K562 (cell line): Measurements from ENCODE around the gene JUP. TPM values are rescaled to one million over a fixed set of nuclear protein-coding genes. Genes with fewer than 3 reads are reported as not detected.

Experiments used
- CBX1 ChIP-seq: sonication (generic); IDR thresholded peaks from 2 replicates; pipeline ENCODE4 v1.6.1; 2016; ENCODE audit warnings: antibody characterized with exemption, low read depth, mild to moderate bottlenecking
- CHD4 ChIP-seq: fragments of 200-600 bp; sonication (generic); IDR thresholded peaks from 3 replicates; pipeline ENCODE4 v1.6.1; 2012; ENCODE audit warnings: low read depth, mild to moderate bottlenecking, mixed read lengths, low read length, inconsistent platforms; ENCODE audit not compliant: insufficient read depth, insufficient replicate concordance, poor library complexity, severe bottlenecking
- CXXC5 ChIP-seq: fragments of 250-450 bp; sonication (Bioruptor Pico); IDR thresholded peaks from 2 replicates; pipeline ENCODE4 v1.8.0; 2022; ENCODE audit warnings: inconsistent platforms, mild to moderate bottlenecking, moderate library complexity
- KLF13 ChIP-seq: fragments of 450-650 bp; IDR thresholded peaks from 2 replicates; pipeline ENCODE4 v1.6.1; 2016; ENCODE audit warnings: missing genetic modification characterization, low read depth, mild to moderate bottlenecking, missing compliant biosample characterization, moderate library complexity, borderline replicate concordance
- NR2F6 ChIP-seq: fragments of 450-650 bp; formaldehyde crosslinking; IDR thresholded peaks from 2 replicates; pipeline ENCODE4 v1.4.0; 2020; ENCODE audit warnings: mild to moderate bottlenecking
- STAG1 ChIP-seq: sonication (generic); formaldehyde crosslinking; IDR thresholded peaks from 2 replicates; pipeline ENCODE4 v1.5.0; 2020; ENCODE audit warnings: missing genetic modification reagents, borderline replicate concordance
- XRCC5 ChIP-seq: fragments of 200-400 bp; formaldehyde crosslinking; IDR thresholded peaks from 2 replicates; pipeline ENCODE4 v1.6.1; 2017; ENCODE audit warnings: low read depth, mild to moderate bottlenecking, low read length
- ZFX ChIP-seq: sonication (generic); formaldehyde crosslinking; IDR thresholded peaks from 2 replicates; pipeline ENCODE4 v1.8.0; 2022; ENCODE audit warnings: mild to moderate bottlenecking, missing genetic modification reagents, moderate library complexity
- ZNF124 ChIP-seq: sonication (generic); formaldehyde crosslinking; IDR thresholded peaks from 2 replicates; pipeline ENCODE4 v1.8.1; 2022; ENCODE audit warnings: missing genetic modification reagents
- ZNF347 ChIP-seq: fragments of 450-650 bp; formaldehyde crosslinking; IDR thresholded peaks from 2 replicates; pipeline ENCODE4 v1.4.0; 2020; ENCODE audit warnings: low read depth, mild to moderate bottlenecking, moderate library complexity
- polyA plus RNA-seq, 8 experiments: library from polyadenylated mRNA; depleted of rRNA in 4 of 8; stranded (reverse) in 5 of 8; unstranded in 3 of 8; fragments of >200 nt; fragmentation: Nextera tagmentation in 2 of 8; fragmentation: Illumina TruSeq in 1 of 8; extraction: Ambion mirVana in 2 of 8; extraction: Trizol in 1 of 8; gene quantifications; 2 replicates each; pipeline versions ENCODE4 v1.2.1 to v1.2.3, GENCODE V29; 2011 to 2014; ENCODE audit warnings: inconsistent platforms in 1 of 8, missing spikeins in 1 of 8
- total RNA-seq, 7 experiments: library from RNA; depleted of rRNA in 6 of 7; stranded (reverse); fragments of >200 nt in 6 of 7; fragmentation: Illumina TruSeq in 2 of 7; extraction: Trizol in 2 of 7; gene quantifications; 2 replicates each; pipeline versions ENCODE4 v1.2.1 to v1.2.3, GENCODE V29; 2011 to 2021; ENCODE audit warnings: low replicate concordance in 1 of 7
- TF ChIP-seq, protein P1 (sequence below), 2 experiments: fragments of 450-650 bp in 1 of 2; sonication (generic) in 1 of 2; formaldehyde crosslinking; conservative IDR thresholded peaks; 2 replicates each; pipeline versions ENCODE4 v1.4.0 to v1.8.1; 2020 to 2022; ENCODE audit warnings: mild to moderate bottlenecking in 1 of 2, missing genetic modification reagents in 1 of 2
- TF ChIP-seq, protein P2 (sequence below): fragments of 450-650 bp; formaldehyde crosslinking; IDR thresholded peaks from 2 replicates; pipeline ENCODE4 v1.4.0; 2020; ENCODE audit warnings: mild to moderate bottlenecking
- TF ChIP-seq, protein P3 (sequence below): fragments of 450-650 bp; IDR thresholded peaks from 2 replicates; pipeline ENCODE4 v1.6.1; 2016; ENCODE audit warnings: mild to moderate bottlenecking
- TF ChIP-seq, protein P4 (sequence below): fragments of 450-650 bp; IDR thresholded peaks from 2 replicates; pipeline ENCODE4 v1.6.1; 2017; ENCODE audit warnings: antibody characterized with exemption
- TF ChIP-seq, protein P5 (sequence below): fragments of 250-450 bp; sonication (Bioruptor Pico); IDR thresholded peaks from 2 replicates; pipeline ENCODE4 v1.4.0; 2020
- TF ChIP-seq, protein P6 (sequence below): sonication (generic); formaldehyde crosslinking; IDR thresholded peaks from 2 replicates; pipeline ENCODE4 v1.8.1; 2023; ENCODE audit warnings: mild to moderate bottlenecking, missing genetic modification reagents

JUP gene
- total and polyA plus RNA-seq, 9 of the 15 experiments (the other 6 are each of a cell fraction or from before 2014, with no cell fraction given) = 6.4 to 177 (median 31.2) TPM

DNA sequence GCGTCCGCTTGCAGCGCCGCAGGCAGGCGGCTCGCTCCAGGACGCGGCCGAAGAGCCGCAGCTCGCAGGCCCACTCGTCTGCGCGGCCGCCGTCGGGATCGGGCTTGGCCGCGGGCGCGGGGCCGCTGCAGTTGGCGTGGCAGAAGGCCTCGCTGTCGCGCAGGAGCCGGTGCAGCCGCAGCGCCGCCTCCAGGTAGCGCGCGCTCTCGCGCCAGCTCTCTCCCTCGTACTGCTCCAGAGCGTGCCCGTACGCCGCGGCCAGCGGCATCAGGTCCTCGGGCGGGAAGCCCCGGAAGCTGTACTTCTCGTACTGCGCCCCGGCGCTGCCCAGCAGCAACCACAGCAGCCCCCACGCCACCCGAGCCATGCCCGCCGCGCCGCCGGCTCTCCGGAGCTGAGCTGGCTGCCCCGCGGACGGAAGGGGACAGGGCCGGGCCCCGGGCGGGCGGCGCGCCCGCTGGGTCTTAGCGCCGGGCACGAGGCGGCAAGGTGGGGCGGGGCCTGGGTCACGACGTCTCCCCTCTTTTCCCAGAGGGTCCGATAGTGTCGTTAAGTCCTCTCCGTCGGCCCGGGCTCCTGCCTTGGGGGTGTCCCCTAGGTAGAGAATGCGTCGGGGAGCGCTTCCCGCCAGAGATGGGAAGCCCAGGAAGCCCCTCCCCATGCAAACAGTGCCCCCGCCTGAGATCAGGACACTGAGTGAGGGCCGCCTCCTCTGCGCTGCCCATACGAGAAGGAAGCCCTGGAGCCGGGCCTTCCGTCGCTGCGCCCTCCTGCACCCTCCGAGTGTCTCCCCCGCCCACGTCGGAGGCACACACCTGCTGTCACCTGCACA lies 25.3 kb upstream of the JUP start, which contains the start of gene P3H4 (continued):
- TF ChIP-seq, protein P1, sequence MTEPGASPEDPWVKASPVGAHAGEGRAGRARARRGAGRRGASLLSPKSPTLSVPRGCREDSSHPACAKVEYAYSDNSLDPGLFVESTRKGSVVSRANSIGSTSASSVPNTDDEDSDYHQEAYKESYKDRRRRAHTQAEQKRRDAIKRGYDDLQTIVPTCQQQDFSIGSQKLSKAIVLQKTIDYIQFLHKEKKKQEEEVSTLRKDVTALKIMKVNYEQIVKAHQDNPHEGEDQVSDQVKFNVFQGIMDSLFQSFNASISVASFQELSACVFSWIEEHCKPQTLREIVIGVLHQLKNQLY (CRISPR knock-in tag; conservative IDR thresholded peaks at IDR 0.05) = no peak
- TF ChIP-seq, protein P2, sequence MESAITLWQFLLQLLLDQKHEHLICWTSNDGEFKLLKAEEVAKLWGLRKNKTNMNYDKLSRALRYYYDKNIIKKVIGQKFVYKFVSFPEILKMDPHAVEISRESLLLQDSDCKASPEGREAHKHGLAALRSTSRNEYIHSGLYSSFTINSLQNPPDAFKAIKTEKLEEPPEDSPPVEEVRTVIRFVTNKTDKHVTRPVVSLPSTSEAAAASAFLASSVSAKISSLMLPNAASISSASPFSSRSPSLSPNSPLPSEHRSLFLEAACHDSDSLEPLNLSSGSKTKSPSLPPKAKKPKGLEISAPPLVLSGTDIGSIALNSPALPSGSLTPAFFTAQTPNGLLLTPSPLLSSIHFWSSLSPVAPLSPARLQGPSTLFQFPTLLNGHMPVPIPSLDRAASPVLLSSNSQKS (CRISPR knock-in tag) = no peak
- TF ChIP-seq CXXC5 (CRISPR knock-in tag) (peak; percentile 69), NR2F6 (no peak), STAG1 (CRISPR knock-in tag) (no peak), ZNF124 (no peak), XRCC5 (0 out of 2 replicates have a peak, but pooled peaks have one; percentile 63), CHD4 (no peak), KLF13 (tag) (no peak), CBX1 (0 out of 2 replicates have a peak, but pooled peaks have one; percentile 24), ZNF347 (CRISPR knock-in tag) (no peak), ZFX (CRISPR knock-in tag) (peak; percentile 68)
- TF ChIP-seq, protein P3, sequence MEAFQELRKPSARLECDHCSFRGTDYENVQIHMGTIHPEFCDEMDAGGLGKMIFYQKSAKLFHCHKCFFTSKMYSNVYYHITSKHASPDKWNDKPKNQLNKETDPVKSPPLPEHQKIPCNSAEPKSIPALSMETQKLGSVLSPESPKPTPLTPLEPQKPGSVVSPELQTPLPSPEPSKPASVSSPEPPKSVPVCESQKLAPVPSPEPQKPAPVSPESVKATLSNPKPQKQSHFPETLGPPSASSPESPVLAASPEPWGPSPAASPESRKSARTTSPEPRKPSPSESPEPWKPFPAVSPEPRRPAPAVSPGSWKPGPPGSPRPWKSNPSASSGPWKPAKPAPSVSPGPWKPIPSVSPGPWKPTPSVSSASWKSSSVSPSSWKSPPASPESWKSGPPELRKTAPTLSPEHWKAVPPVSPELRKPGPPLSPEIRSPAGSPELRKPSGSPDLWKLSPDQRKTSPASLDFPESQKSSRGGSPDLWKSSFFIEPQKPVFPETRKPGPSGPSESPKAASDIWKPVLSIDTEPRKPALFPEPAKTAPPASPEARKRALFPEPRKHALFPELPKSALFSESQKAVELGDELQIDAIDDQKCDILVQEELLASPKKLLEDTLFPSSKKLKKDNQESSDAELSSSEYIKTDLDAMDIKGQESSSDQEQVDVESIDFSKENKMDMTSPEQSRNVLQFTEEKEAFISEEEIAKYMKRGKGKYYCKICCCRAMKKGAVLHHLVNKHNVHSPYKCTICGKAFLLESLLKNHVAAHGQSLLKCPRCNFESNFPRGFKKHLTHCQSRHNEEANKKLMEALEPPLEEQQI = no peak
- TF ChIP-seq, protein P4, sequence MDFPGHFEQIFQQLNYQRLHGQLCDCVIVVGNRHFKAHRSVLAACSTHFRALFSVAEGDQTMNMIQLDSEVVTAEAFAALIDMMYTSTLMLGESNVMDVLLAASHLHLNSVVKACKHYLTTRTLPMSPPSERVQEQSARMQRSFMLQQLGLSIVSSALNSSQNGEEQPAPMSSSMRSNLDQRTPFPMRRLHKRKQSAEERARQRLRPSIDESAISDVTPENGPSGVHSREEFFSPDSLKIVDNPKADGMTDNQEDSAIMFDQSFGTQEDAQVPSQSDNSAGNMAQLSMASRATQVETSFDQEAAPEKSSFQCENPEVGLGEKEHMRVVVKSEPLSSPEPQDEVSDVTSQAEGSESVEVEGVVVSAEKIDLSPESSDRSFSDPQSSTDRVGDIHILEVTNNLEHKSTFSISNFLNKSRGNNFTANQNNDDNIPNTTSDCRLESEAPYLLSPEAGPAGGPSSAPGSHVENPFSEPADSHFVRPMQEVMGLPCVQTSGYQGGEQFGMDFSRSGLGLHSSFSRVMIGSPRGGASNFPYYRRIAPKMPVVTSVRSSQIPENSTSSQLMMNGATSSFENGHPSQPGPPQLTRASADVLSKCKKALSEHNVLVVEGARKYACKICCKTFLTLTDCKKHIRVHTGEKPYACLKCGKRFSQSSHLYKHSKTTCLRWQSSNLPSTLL = no peak
- TF ChIP-seq, protein P5, sequence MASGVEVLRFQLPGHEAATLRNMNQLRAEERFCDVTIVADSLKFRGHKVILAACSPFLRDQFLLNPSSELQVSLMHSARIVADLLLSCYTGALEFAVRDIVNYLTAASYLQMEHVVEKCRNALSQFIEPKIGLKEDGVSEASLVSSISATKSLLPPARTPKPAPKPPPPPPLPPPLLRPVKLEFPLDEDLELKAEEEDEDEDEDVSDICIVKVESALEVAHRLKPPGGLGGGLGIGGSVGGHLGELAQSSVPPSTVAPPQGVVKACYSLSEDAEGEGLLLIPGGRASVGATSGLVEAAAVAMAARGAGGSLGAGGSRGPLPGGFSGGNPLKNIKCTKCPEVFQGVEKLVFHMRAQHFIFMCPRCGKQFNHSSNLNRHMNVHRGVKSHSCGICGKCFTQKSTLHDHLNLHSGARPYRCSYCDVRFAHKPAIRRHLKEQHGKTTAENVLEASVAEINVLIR (CRISPR knock-in tag) = no peak
- TF ChIP-seq, protein P6, sequence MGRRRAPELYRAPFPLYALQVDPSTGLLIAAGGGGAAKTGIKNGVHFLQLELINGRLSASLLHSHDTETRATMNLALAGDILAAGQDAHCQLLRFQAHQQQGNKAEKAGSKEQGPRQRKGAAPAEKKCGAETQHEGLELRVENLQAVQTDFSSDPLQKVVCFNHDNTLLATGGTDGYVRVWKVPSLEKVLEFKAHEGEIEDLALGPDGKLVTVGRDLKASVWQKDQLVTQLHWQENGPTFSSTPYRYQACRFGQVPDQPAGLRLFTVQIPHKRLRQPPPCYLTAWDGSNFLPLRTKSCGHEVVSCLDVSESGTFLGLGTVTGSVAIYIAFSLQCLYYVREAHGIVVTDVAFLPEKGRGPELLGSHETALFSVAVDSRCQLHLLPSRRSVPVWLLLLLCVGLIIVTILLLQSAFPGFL (CRISPR knock-in tag) = no peak
